ENCODE data around the gene NFYA.

Gene NFYA

DNA sequence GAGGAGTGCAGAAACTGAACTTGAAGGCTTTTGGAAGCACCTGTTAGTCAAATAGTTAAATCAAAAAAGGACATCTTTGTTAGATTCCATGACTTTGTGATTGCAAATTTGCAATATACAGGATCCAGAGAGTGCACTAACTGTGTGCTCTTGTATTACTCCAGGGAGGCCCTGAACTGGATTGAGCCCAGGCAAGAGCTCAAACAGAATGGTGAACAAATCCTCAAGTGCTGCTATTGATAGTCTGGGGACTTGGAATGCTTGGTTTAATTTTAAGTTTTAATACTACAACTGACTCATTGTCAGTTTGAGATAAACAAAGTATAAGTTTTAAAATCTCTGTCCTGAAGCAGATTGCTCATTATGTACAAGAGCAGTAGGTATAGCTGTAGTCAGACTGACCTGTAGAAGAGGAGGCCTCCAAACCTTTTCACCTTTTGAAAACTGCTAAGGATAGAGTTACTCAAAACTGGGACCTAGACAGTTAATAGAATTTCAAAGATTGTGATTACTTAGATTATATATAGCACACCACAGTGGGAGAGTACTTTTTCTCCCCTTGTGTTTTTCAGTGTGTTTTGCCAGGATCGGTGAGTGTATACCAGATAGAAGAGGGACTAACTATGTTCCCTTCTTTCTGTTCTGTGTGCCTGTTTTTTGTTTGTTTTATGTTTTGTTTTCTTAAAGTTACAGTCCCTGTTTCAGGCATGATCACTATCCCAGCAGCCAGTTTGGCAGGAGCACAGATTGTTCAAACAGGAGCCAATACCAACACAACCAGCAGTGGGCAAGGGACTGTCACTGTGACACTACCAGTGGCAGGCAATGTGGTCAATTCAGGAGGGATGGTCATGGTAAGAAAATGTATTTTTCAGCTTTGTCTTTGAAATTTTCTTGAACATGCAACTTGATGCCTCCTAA is 18.3 kb downstream of the NFYA start:
- TF ChIP-seq, protein P1, sequence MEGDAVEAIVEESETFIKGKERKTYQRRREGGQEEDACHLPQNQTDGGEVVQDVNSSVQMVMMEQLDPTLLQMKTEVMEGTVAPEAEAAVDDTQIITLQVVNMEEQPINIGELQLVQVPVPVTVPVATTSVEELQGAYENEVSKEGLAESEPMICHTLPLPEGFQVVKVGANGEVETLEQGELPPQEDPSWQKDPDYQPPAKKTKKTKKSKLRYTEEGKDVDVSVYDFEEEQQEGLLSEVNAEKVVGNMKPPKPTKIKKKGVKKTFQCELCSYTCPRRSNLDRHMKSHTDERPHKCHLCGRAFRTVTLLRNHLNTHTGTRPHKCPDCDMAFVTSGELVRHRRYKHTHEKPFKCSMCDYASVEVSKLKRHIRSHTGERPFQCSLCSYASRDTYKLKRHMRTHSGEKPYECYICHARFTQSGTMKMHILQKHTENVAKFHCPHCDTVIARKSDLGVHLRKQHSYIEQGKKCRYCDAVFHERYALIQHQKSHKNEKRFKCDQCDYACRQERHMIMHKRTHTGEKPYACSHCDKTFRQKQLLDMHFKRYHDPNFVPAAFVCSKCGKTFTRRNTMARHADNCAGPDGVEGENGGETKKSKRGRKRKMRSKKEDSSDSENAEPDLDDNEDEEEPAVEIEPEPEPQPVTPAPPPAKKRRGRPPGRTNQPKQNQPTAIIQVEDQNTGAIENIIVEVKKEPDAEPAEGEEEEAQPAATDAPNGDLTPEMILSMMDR (IDR thresholded peaks at IDR 0.05; ENCODE audit: control insufficient read depth, extremely low read depth, insufficient read depth) = no peak
- DNase-seq (ENCODE audit: low read depth) = no peak
- H3K4me3 ChIP-seq (ENCODE audit: low read depth, low read length) = no peak overlapping the region

DNA sequence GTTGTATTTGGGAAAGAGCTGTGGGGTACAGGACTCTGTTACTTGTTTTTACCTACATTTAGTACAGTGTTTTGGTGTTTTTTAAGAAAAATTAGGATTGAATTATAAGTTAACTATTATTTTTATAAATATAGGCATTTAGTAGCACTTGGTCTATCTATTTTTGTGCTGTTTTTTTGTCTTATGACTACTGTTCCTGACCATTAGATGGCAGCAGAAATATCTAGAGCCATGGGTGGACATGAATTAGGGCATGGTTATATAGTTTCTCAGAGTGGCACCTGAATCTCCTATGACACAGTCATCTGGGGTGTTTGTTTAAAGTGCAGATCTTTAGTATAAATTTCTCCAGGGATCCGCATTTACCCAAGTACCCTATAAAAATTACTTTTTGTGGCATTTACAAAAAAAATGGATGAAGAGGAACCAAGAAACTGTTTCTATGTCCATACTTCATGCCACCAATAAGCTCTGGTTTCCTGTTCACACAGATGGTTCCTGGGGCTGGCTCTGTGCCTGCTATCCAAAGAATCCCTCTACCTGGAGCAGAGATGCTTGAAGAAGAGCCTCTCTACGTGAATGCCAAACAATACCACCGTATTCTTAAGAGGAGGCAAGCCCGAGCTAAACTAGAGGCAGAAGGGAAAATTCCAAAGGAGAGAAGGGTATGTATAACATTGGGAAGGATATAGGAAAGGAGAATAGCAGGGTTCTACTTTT is 19.8 kb downstream of the NFYA start:
- H3K4me3 ChIP-seq (ENCODE audit: low read depth, low read length) = no peak overlapping the region
- no peak for DNase-seq (ENCODE audit: low read depth)
- TF ChIP-seq, protein P1 (IDR thresholded peaks at IDR 0.05; ENCODE audit: control insufficient read depth, extremely low read depth, insufficient read depth) = peak; percentile 62

DNA sequence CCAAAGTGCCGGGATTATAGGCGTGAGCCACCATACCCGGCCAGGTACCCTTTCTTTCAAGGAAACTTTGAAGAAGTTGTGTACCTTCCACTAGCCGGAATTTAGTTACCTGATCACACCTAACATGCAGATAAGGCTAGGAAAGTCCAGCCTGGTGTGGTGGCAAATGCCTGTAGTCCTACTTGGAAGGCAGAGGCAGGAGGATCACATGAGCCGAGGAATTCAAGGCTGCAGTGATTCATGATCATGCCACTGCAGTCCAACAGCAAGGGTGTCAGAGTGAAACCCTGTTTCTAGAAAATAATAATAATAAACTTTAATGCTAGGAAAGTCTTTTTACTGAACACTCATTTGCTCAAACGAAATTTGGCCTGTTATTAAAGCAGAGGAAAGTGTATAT is 21.0 kb downstream of the NFYA start:
- TF ChIP-seq, protein P1 (IDR thresholded peaks at IDR 0.05; ENCODE audit: control insufficient read depth, extremely low read depth, insufficient read depth) = no peak
- no peak overlapping the region for H3K4me3 ChIP-seq (ENCODE audit: low read depth, low read length)
- no peak for DNase-seq (ENCODE audit: low read depth)

DNA sequence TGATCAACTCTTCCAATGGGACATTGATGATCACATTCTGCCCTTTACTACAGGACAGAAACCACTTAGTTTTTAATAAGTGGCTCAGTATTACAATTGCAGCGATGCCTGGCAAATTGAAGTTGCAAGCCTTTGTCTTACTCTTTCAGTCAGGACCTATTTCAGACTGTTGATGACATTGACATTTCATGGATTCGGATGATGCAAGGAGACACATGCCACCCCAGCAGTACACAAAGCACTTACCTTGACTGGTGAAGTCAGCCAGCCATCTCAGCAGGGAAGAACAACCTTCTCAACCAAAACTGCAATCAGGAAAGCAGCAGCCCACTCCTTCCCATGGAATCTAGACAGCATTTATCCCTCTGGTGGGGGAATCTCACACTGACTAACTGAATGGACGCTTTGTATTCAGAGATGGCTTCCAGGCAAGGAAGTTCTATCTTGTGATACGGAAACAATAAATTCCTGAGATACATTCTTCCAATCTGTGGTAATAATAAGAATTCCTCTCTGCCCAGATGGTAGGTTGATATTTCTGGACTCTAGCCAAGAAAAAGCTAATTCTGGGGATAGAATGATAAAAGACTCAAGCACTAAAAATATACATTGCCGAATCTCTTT is 24.8 kb downstream of the NFYA start:
- TF ChIP-seq, protein P1 (IDR thresholded peaks at IDR 0.05; ENCODE audit: control insufficient read depth, extremely low read depth, insufficient read depth) = no peak
- no peak for DNase-seq (ENCODE audit: low read depth)
- H3K4me3 ChIP-seq (ENCODE audit: low read depth, low read length) = no peak overlapping the region

DNA sequence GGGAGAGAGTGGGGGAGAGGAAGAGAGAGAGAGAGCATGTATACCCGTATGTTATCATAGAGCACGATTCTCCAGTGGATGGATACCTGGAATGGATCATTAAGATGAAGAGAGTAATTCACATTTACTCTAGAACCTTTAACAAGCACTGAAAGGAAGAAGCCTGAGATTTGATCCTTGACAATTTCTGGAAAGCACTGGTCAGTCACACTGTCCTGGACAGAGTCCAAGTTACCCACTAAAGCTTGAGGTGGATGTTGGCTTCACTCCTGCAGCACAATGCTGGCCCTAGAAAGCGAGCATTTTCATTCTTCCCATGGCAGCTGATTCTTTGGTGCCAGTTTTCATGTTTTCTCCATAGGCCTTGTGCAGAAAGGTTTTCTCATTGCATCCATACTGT is 25.6 kb downstream of the NFYA start:
- TF ChIP-seq, protein P1 (IDR thresholded peaks at IDR 0.05; ENCODE audit: control insufficient read depth, extremely low read depth, insufficient read depth) = no peak
- no peak overlapping the region for H3K4me3 ChIP-seq (ENCODE audit: low read depth, low read length)
- no peak for DNase-seq (ENCODE audit: low read depth)

- TF ChIP-seq, protein P1 (IDR thresholded peaks at IDR 0.05; ENCODE audit: control insufficient read depth, extremely low read depth, insufficient read depth) = no peak
- no peak for DNase-seq (ENCODE audit: low read depth)
- H3K4me3 ChIP-seq (ENCODE audit: low read depth, low read length) = no peak overlapping the region
Observed at GRCh38 chr6:41100871-41101287, 28.1 kb downstream of the NFYA start.
